T-helper 17 cell (primary cell): Measurements from ENCODE around the gene CACNA2D3. TPM values are rescaled to one million over a fixed set of nuclear protein-coding genes. Genes with fewer than 3 reads are reported as not detected.

Source experiments
- ATAC-seq: fragments of 150-1000 bp; cut with Tn5 transposase; 2 replicates; pipeline ENCODE4 v1.10.0; 2021; ENCODE audit warnings: mild to moderate bottlenecking, moderate library complexity
- DNase-seq, 3 donors: peaks; one replicate each; pipeline versions ENCODE4 v3.0.0 to v3.0.0-alpha.2; 2020 to 2021
- H3K9me3 ChIP-seq: one replicate; pipeline ENCODE4 v1.7.0; 2013; ENCODE audit warnings: low read length, mild to moderate bottlenecking; ENCODE audit not compliant: control insufficient read depth, poor library complexity, severe bottlenecking
- H3K27ac Mint-ChIP-seq: one replicate; pipeline ENCODE4 v1.8.0; 2022; ENCODE audit warnings: mild to moderate bottlenecking, moderate library complexity, mixed read lengths
- H3K27me3 Mint-ChIP-seq: one replicate; pipeline ENCODE4 v1.8.0; 2022; ENCODE audit warnings: mixed read lengths
- H3K36me3 Mint-ChIP-seq: one replicate; pipeline ENCODE4 v1.8.0; 2022; ENCODE audit warnings: low read depth, mixed read lengths
- H3K4me1 Mint-ChIP-seq: one replicate; pipeline ENCODE4 v1.8.0; 2022; ENCODE audit warnings: mild to moderate bottlenecking, mixed read lengths
- H3K4me3 Mint-ChIP-seq: one replicate; pipeline ENCODE4 v1.8.0; 2022; ENCODE audit warnings: mild to moderate bottlenecking, moderate library complexity, mixed read lengths
- total RNA-seq, 4 donors: library from RNA in 2 of 4; stranded (reverse) in 2 of 4; gene quantifications; one replicate each; pipeline ENCODE4 v1.2.3 and lab custom pipeline; 2022 to 2026

The CACNA2D3 gene
- total RNA-seq, 2 donors from 2014 or later: 0.08 TPM; not detected in 1

GRCh38 chr3:54865316-54865715, 743.0 kb downstream of the CACNA2D3 start:
- Mint-ChIP-seq H3K36me3 (no peaks in the 10 kb centered on the region), H3K27me3 (no peaks in the 10 kb centered on the region), H3K4me1 (no peaks in the 10 kb centered on the region), H3K4me3 (no peak overlapping the region), H3K27ac (no peak overlapping the region)
- DNase-seq (no peak), ATAC-seq (no peak)
- H3K9me3 ChIP-seq: no peaks in the 10 kb centered on the region

GRCh38 chr3:54866251-54866650, 743.9 kb downstream of the CACNA2D3 start:
- Mint-ChIP-seq H3K36me3 (no peaks in the 10 kb centered on the region), H3K27ac (no peak overlapping the region), H3K27me3 (no peaks in the 10 kb centered on the region), H3K4me3 (no peak overlapping the region), H3K4me1 (no peaks in the 10 kb centered on the region)
- no peak for DNase-seq
- no peaks in the 10 kb centered on the region for H3K9me3 ChIP-seq
- no peak for ATAC-seq

GRCh38 chr3:54870423-54870822, 748.1 kb downstream of the CACNA2D3 start:
- DNase-seq (no peak), ATAC-seq (no peak)
- Mint-ChIP-seq H3K4me1 (no peaks in the 10 kb centered on the region), H3K27me3 (no peaks in the 10 kb centered on the region), H3K36me3 (no peaks in the 10 kb centered on the region), H3K4me3 (no peak overlapping the region), H3K27ac (no peak overlapping the region)
- no peaks in the 10 kb centered on the region for H3K9me3 ChIP-seq

- Mint-ChIP-seq H3K27ac (no peak overlapping the region), H3K27me3 (no peaks in the 10 kb centered on the region), H3K4me1 (no peaks in the 10 kb centered on the region), H3K36me3 (no peaks in the 10 kb centered on the region), H3K4me3 (no peak overlapping the region)
- no peaks in the 10 kb centered on the region for H3K9me3 ChIP-seq
- no peak for DNase-seq
- ATAC-seq: no peak
These were observed 749.5 kb downstream of the CACNA2D3 start for GRCh38 chr3:54871867-54872266.

GRCh38 chr3:54873059-54874010, 751.0 kb downstream of the CACNA2D3 start:
- Mint-ChIP-seq H3K4me3 (no peak overlapping the region), H3K27me3 (no peaks in the 10 kb centered on the region), H3K4me1 (no peaks in the 10 kb centered on the region), H3K27ac (no peak overlapping the region), H3K36me3 (no peaks in the 10 kb centered on the region)
- no peak for DNase-seq
- ATAC-seq: no peak
- no peaks in the 10 kb centered on the region for H3K9me3 ChIP-seq

GRCh38 chr3:54874816-54875556, 752.6 kb downstream of the CACNA2D3 start:
- no peak overlapping the region for H3K27ac Mint-ChIP-seq
- H3K9me3 ChIP-seq: no peaks in the 10 kb centered on the region
- H3K27me3 Mint-ChIP-seq: no peaks in the 10 kb centered on the region
- no peaks in the 10 kb centered on the region for H3K4me1 Mint-ChIP-seq
- DNase-seq: no peak
- H3K36me3 Mint-ChIP-seq: no peaks in the 10 kb centered on the region
- H3K4me3 Mint-ChIP-seq: no peak overlapping the region
- no peak for ATAC-seq

- no peaks in the 10 kb centered on the region for H3K27me3 Mint-ChIP-seq
- H3K4me3 Mint-ChIP-seq: no peak overlapping the region
- H3K4me1 Mint-ChIP-seq: no peaks in the 10 kb centered on the region
- H3K9me3 ChIP-seq: no peaks in the 10 kb centered on the region
- no peak overlapping the region for H3K27ac Mint-ChIP-seq
- DNase-seq: no peak
- ATAC-seq: no peak
- H3K36me3 Mint-ChIP-seq: no peaks in the 10 kb centered on the region
These were observed 753.4 kb downstream of the CACNA2D3 start for GRCh38 chr3:54875596-54876268.

- Mint-ChIP-seq H3K4me3 (no peak overlapping the region), H3K27ac (no peak overlapping the region), H3K27me3 (no peaks in the 10 kb centered on the region), H3K36me3 (no peaks in the 10 kb centered on the region), H3K4me1 (no peaks in the 10 kb centered on the region)
- no peaks in the 10 kb centered on the region for H3K9me3 ChIP-seq
- no peak for ATAC-seq
- no peak for DNase-seq
These were observed 754.3 kb downstream of the CACNA2D3 start for GRCh38 chr3:54876694-54877093.

- Mint-ChIP-seq H3K4me1 (no peaks in the 10 kb centered on the region), H3K27ac (no peak overlapping the region), H3K4me3 (no peak overlapping the region), H3K36me3 (no peaks in the 10 kb centered on the region), H3K27me3 (no peaks in the 10 kb centered on the region)
- no peaks in the 10 kb centered on the region for H3K9me3 ChIP-seq
- DNase-seq: no peak
- ATAC-seq: no peak
These were observed 755.4 kb downstream of the CACNA2D3 start for GRCh38 chr3:54877730-54878129.

GRCh38 chr3:54878145-54878544, 755.8 kb downstream of the CACNA2D3 start:
- H3K27me3 Mint-ChIP-seq: no peaks in the 10 kb centered on the region
- no peak for ATAC-seq
- H3K27ac Mint-ChIP-seq: no peak overlapping the region
- no peaks in the 10 kb centered on the region for H3K4me1 Mint-ChIP-seq
- DNase-seq: no peak
- H3K9me3 ChIP-seq: no peaks in the 10 kb centered on the region
- H3K36me3 Mint-ChIP-seq: no peaks in the 10 kb centered on the region
- H3K4me3 Mint-ChIP-seq: no peak overlapping the region

GRCh38 chr3:54882129-54882833, 759.9 kb downstream of the CACNA2D3 start:
- Mint-ChIP-seq H3K36me3 (no peaks in the 10 kb centered on the region), H3K27ac (no peak overlapping the region), H3K4me3 (no peak overlapping the region), H3K27me3 (no peaks in the 10 kb centered on the region), H3K4me1 (no peaks in the 10 kb centered on the region)
- DNase-seq (no peak), ATAC-seq (no peak)
- no peaks in the 10 kb centered on the region for H3K9me3 ChIP-seq

GRCh38 chr3:54888162-54888561, 765.8 kb downstream of the CACNA2D3 start:
- no peaks in the 10 kb centered on the region for H3K4me1 Mint-ChIP-seq
- H3K4me3 Mint-ChIP-seq: no peak overlapping the region
- no peaks in the 10 kb centered on the region for H3K9me3 ChIP-seq
- ATAC-seq (no peak), DNase-seq (no peak)
- H3K36me3 Mint-ChIP-seq: no peaks in the 10 kb centered on the region
- H3K27ac Mint-ChIP-seq: no peak overlapping the region
- H3K27me3 Mint-ChIP-seq: no peaks in the 10 kb centered on the region

- DNase-seq (no peak), ATAC-seq (no peak)
- no peaks in the 10 kb centered on the region for H3K9me3 ChIP-seq
- no peak overlapping the region for H3K27ac Mint-ChIP-seq
- no peaks in the 10 kb centered on the region for H3K27me3 Mint-ChIP-seq
- H3K36me3 Mint-ChIP-seq: no peaks in the 10 kb centered on the region
- no peak overlapping the region for H3K4me3 Mint-ChIP-seq
- H3K4me1 Mint-ChIP-seq: no peaks in the 10 kb centered on the region
These were observed 766.5 kb downstream of the CACNA2D3 start for GRCh38 chr3:54888873-54889272.
